Astrocyte (in vitro differentiated cells and primary cell): ENCODE measurements around the gene KLHL30.

Experiments
- EZH2 ChIP-seq: IDR thresholded peaks from 2 replicates; pipeline ENCODE4 v1.6.1; 2012; ENCODE audit warnings: mild to moderate bottlenecking, low read length, inconsistent platforms; ENCODE audit not compliant: insufficient read depth
- TF ChIP-seq, protein P1 (sequence below): IDR thresholded peaks from 2 replicates; pipeline ENCODE4 v1.5.1; 2011; ENCODE audit warnings: low read depth, mild to moderate bottlenecking, inconsistent platforms, low read length, moderate library complexity; ENCODE audit not compliant: insufficient read depth

DNA sequence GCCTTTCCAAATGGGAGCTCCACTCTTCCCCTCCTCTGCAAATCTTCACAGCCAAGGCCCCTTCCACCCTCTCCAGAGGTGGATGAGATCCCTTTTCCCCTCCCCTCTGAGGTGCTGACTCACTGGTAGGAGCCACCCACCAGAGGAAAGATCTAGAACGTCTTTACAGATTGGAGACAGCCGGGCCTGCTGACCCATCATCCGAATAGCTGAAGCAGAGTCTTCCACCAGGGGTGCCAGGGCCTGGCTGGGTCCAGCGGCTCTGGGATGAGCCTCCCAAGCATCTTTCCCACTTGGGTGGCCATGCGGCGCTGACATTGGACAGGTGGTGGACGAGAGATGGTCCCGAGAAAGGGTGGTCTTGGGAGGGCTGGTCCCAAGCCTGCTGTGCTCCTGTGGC lies 29.3 kb downstream of the KLHL30 start:
- TF ChIP-seq, protein P1, sequence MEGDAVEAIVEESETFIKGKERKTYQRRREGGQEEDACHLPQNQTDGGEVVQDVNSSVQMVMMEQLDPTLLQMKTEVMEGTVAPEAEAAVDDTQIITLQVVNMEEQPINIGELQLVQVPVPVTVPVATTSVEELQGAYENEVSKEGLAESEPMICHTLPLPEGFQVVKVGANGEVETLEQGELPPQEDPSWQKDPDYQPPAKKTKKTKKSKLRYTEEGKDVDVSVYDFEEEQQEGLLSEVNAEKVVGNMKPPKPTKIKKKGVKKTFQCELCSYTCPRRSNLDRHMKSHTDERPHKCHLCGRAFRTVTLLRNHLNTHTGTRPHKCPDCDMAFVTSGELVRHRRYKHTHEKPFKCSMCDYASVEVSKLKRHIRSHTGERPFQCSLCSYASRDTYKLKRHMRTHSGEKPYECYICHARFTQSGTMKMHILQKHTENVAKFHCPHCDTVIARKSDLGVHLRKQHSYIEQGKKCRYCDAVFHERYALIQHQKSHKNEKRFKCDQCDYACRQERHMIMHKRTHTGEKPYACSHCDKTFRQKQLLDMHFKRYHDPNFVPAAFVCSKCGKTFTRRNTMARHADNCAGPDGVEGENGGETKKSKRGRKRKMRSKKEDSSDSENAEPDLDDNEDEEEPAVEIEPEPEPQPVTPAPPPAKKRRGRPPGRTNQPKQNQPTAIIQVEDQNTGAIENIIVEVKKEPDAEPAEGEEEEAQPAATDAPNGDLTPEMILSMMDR, result no peak
- no peak for TF ChIP-seq EZH2
